ENCODE data around the gene PPA2.
"Not testable (repeated sequence)": the region's sequence is repeated elsewhere in the genome, so short reads cannot be mapped to it uniquely, and the experiment has no call there.

Gene PPA2

GRCh38 chr4:105473324-105474098 is at the start of gene PPA2:
Gene PPA2, minus strand, starts transcription at chr4:105474062. Its CDS starts 12 bp downstream, at chr4:105474050.
- DNase-seq = peak; percentile 62

GRCh38 chr4:105520819-105521790 is 47.2 kb upstream of the PPA2 start:
- no peak for DNase-seq

GRCh38 chr4:105510245-105510644 is 36.4 kb upstream of the PPA2 start:
- DNase-seq = no peak

GRCh38 chr4:105509714-105510113 is 35.9 kb upstream of the PPA2 start:
- no peak for DNase-seq

GRCh38 chr4:105509291-105509690 is 35.4 kb upstream of the PPA2 start:
- DNase-seq = no peak

- no peak for DNase-seq
These were observed 30.9 kb upstream of the PPA2 start for GRCh38 chr4:105504744-105505143.

GRCh38 chr4:105503484-105503883 is 29.6 kb upstream of the PPA2 start:
- no peak for DNase-seq

GRCh38 chr4:105496899-105497298 is 23.0 kb upstream of the PPA2 start:
- no peak for DNase-seq

- no peak for DNase-seq
These were observed 21.8 kb upstream of the PPA2 start for GRCh38 chr4:105495667-105496066.

GRCh38 chr4:105490523-105490922 is 16.7 kb upstream of the PPA2 start:
- no peak for DNase-seq

- DNase-seq = no peak
These were observed 10.0 kb upstream of the PPA2 start for GRCh38 chr4:105483840-105484239.

- DNase-seq = peak; percentile 63
These were observed 247 bp upstream of the PPA2 start for GRCh38 chr4:105474099-105474518.

- DNase-seq = no peak
These were observed 965 bp downstream of the PPA2 start for GRCh38 chr4:105472871-105473323.

- DNase-seq = peak; percentile 31
These were observed 2.2 kb downstream of the PPA2 start for GRCh38 chr4:105471566-105472176.

- no peak for DNase-seq
These were observed 3.1 kb downstream of the PPA2 start for GRCh38 chr4:105470766-105471165.

GRCh38 chr4:105469736-105470135 is 4.1 kb downstream of the PPA2 start:
- no peak for DNase-seq

- no peak for DNase-seq
These were observed 7.3 kb downstream of the PPA2 start for GRCh38 chr4:105466580-105466979.

GRCh38 chr4:105464563-105464962 is 9.3 kb downstream of the PPA2 start:
- not testable (repeated sequence) for DNase-seq

- DNase-seq = no peak
These were observed 11.3 kb downstream of the PPA2 start for GRCh38 chr4:105462576-105462975.

GRCh38 chr4:105461621-105462382 is 12.1 kb downstream of the PPA2 start:
- no peak for DNase-seq

GRCh38 chr4:105461221-105461620 is 12.6 kb downstream of the PPA2 start:
- DNase-seq = no peak

GRCh38 chr4:105460306-105460705 is 13.6 kb downstream of the PPA2 start:
- no peak for DNase-seq

All from NCI-H2227 treated with DMSO at 0.1 percent for 48 hours (cell line).